ENCODE data around the gene ZNF548. TPM values are rescaled to one million over a fixed set of nuclear protein-coding genes. Genes with fewer than 3 reads are reported as not detected.

Gene ZNF548
- total and polyA plus RNA-seq, 2 donors from 2014 or later, result 4.7 to 26.1 TPM

GRCh38 chr19:57380923-57381322 lies 8.7 kb upstream of the ZNF548 start:
- Histone ChIP-seq H3K9ac (ENCODE audit: low read length in 3 of 3) (no peak overlapping the region), H3K4me1 (ENCODE audit: control insufficient read depth in 2 of 3, insufficient read depth in 2 of 3, low read depth in 1 of 3, low read length in 3 of 3) (no peaks in the 10 kb centered on the region), H3K4me3 (ENCODE audit: low read length in 3 of 3) (no peak overlapping the region), H3K27me3 (ENCODE audit: control insufficient read depth, insufficient read depth, low read length) (no peaks in the 10 kb centered on the region), H3K9me3 (ENCODE audit: control insufficient read depth in 2 of 3, insufficient read depth in 1 of 3, low read length in 3 of 3) (peaks cover 0 to 19% (median 13%) of the 10 kb centered on the region in 3 donors), H3K36me3 (ENCODE audit: control insufficient read depth in 2 of 3, insufficient read depth in 3 of 3, low read length in 3 of 3) (peaks cover 8 to 17% (median 9%) of the 10 kb centered on the region in 3 donors), H3K27ac (ENCODE audit: low read depth in 2 of 2, low read length in 2 of 2) (no peak overlapping the region)
- FAIRE-seq, result no peak
- DNase-seq, result no peak
- no peak for TF ChIP-seq CTCF (IDR thresholded peaks at IDR 0.05; ENCODE audit: borderline replicate concordance, extremely low read depth, insufficient read depth)
- intact Hi-C loops (cut with DNase I), result no loop called here

- no peak overlapping the region for H3K9ac ChIP-seq (ENCODE audit: low read length in 3 of 3)
- H3K4me3 ChIP-seq (ENCODE audit: low read length in 3 of 3), result no peak overlapping the region
- no peak overlapping the region for H3K27ac ChIP-seq (ENCODE audit: low read depth in 2 of 2, low read length in 2 of 2)
- H3K4me1 ChIP-seq (ENCODE audit: control insufficient read depth in 2 of 3, insufficient read depth in 2 of 3, low read depth in 1 of 3, low read length in 3 of 3), result no peaks in the 10 kb centered on the region
- peaks cover 0 to 4% (median 2%) of the 10 kb centered on the region in 3 donors for H3K36me3 ChIP-seq (ENCODE audit: control insufficient read depth in 2 of 3, insufficient read depth in 3 of 3, low read length in 3 of 3)
- TF ChIP-seq CTCF (IDR thresholded peaks at IDR 0.05; ENCODE audit: borderline replicate concordance, extremely low read depth, insufficient read depth), result no peak
- no peak for DNase-seq
- no peak for FAIRE-seq
- intact Hi-C loops (cut with DNase I), result no loop called here
- H3K27me3 ChIP-seq (ENCODE audit: control insufficient read depth, insufficient read depth, low read length), result no peaks in the 10 kb centered on the region
- peaks cover 0 to 6% (median 6%) of the 10 kb centered on the region in 3 donors for H3K9me3 ChIP-seq (ENCODE audit: control insufficient read depth in 2 of 3, insufficient read depth in 1 of 3, low read length in 3 of 3)
Measured at GRCh38 chr19:57382806-57383488, 6.7 kb upstream of the ZNF548 start.

- no peak for TF ChIP-seq CTCF (IDR thresholded peaks at IDR 0.05; ENCODE audit: borderline replicate concordance, extremely low read depth, insufficient read depth)
- no peaks in the 10 kb centered on the region for H3K9me3 ChIP-seq (ENCODE audit: control insufficient read depth in 2 of 3, insufficient read depth in 1 of 3, low read length in 3 of 3)
- peaks cover 0 to 5% (median 5%) of the 10 kb centered on the region in 3 donors for H3K36me3 ChIP-seq (ENCODE audit: control insufficient read depth in 2 of 3, insufficient read depth in 3 of 3, low read length in 3 of 3)
- H3K27ac ChIP-seq (ENCODE audit: low read depth in 2 of 2, low read length in 2 of 2), result peak overlapping the region; percentile 69 to 95
- peak overlapping the region; percentile 84 to 97 (median 89) for H3K4me3 ChIP-seq (ENCODE audit: low read length in 3 of 3)
- DNase-seq, result no peak
- intact Hi-C loops (cut with DNase I), result no loop called here
- no peak for FAIRE-seq
- H3K9ac ChIP-seq (ENCODE audit: low read length in 3 of 3), result peak overlapping the region; percentile 31 to 91 (median 64)
- H3K4me1 ChIP-seq (ENCODE audit: control insufficient read depth in 2 of 3, insufficient read depth in 2 of 3, low read depth in 1 of 3, low read length in 3 of 3), result peaks cover 0 to 10% (median 0%) of the 10 kb centered on the region in 3 donors
- H3K27me3 ChIP-seq (ENCODE audit: control insufficient read depth, insufficient read depth, low read length), result no peaks in the 10 kb centered on the region
Measured at GRCh38 chr19:57389194-57389729, 392 bp upstream of the ZNF548 start.
